NCI-H69 (cell line): ENCODE results near the gene CTSD.

Experiments used
- DNase-seq: peaks from one replicate; lab custom pipeline; 2025; lab: John Stamatoyannopoulos, UW

Gene CTSD

DNA sequence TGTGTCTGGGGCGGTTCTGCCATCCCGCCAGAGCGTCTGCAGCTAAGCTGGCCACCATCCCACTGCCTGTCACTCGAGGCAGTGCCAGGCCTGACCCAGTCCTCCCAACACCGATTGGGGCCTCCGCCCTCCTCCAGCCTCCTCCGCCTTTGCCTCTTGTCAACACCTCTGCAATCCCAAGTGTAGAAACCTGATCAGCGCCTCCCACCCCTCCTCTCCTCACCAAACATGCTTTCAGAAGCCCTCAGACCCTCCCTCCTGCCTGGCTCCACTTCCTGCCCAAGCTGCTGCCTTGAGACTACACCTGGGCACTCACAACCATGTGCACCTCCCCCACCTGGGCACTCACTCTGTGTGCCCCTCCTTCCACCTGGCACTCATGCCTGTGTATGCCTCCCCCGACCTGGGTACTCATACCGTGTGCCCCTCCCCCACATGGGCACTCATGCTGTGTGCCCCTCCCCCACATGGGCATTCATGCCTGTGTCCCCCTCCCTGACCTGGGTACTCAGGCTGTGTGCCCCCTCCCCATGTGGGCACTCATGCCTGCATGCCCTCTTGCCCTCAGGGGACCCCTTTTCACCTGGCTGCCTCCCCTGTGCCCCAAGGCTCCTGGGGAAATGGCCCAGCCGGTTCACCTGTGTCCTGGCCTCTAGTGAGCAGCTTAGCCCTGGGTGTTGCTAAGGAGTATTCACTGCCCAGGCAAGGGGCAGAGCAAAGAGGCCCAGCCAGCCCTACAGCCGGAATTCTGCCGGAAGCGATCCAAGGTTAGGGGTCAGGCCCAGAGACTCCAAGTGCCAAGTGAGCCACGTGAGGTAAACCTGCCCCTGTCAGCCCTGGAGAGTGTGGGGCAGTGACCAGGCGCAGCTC lies 7.8 kb downstream of the CTSD start:
- DNase-seq: peak; percentile 78

GRCh38 chr11:1755344-1755691 lies 8.4 kb downstream of the CTSD start:
- no peak for DNase-seq

DNA sequence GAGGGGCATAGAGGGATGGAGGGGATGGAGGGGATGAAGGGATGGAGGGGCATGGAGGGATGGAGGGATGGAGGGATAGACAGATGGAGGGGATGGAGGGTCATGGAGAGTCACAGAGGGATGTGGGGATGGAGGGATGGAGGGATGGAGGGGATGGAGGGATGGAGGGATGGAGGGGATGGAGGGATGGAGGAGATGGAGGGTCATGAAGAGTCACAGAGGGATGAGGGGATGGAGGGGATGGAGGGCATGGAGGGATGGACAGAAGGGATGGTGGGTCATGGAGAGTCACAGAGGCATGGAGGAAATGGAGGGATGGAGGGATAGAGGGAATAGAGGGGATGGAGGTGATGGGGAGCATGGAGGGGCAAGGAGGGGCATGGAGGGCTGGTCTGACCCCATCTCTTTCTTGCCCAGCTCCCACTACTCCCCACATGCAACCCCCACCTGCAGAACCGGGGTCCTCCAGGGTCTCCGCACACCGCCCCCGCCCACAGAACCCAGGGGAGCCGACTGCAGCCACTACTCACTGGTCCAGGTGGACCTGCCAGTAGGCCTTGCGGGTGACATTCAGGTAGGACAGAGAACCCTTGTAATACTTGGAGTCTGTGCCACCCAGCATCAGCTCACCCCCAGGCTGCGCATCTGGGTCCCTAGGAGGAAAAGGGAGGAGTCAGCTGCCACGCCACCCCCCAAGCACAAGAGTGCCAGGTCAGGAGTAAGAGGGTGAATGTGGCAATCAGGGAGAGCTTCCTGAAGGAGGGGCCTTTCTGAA lies 9.2 kb downstream of the CTSD start:
- DNase-seq: no peak

- no peak for DNase-seq
Observed at GRCh38 chr11:1753929-1754305, 9.8 kb downstream of the CTSD start.

GRCh38 chr11:1753229-1753928 lies 10.3 kb downstream of the CTSD start:
- DNase-seq: no peak

- no peak for DNase-seq
Observed at GRCh38 chr11:1752907-1753228, 10.9 kb downstream of the CTSD start.

DNA sequence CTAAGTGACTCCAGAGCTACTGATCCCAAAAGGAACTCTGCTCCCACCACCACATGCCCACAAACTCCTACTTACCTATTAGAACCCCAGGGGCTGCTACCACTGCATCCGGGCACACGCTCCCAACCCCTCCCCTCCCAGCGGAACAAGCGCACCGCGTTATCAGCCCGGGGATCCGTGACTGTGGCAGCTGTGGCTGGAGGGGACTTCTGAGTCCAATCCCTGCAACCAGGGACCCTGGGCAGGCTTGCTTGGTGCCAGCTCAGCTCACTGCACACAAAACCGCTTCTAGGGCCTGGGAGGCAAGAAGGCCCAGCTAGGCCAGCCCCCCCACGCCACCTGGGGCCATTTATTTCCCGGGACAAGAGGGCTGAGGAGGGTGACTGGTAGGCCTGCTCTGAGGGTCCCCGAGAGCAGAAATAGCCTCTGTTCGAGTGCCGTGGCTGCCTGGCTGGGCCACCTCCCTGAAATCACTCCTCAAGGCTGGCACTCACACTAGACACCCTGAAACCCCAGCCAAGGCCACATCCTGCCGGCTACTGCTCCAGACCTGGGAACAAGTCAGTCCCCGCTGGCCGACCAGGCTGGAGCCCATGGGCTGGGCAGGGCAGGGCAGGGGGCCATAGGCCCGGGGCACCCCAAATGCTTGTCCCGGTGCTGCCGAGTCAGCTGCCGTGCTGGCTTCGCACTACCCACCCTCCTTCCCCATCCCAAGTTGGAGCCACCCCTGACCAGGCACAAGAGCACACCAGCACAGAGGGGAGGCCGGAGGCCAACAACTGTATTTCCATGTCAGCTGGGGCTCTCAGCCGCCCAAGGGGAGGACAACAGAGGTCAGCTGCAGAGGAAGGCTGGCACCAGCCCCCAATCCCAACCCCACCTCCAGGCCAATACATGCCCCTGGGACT lies 11.5 kb downstream of the CTSD start:
- peak; percentile 39 for DNase-seq

DNA sequence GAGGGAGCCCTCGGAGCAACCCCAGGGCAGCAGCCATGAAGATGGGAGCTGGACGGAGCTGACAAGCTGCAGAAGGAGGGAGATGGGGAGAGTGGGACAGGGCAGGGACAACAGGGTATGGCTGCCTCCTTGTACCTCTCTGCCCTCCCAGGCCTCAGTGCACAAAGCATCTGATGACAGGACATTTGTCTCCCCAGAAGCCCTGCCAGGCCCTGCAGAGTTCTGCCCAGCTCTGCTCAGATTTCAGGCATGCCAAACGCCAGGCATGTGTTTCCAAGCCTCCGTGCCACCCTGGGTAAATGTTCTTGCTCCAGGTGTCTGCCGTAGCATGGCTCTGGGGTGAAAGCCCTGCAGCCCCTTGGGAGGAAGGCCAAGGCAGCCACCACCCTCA lies 12.2 kb downstream of the CTSD start:
- DNase-seq: no peak

- DNase-seq: no peak
Observed at GRCh38 chr11:1750840-1751530, 12.7 kb downstream of the CTSD start.

DNA sequence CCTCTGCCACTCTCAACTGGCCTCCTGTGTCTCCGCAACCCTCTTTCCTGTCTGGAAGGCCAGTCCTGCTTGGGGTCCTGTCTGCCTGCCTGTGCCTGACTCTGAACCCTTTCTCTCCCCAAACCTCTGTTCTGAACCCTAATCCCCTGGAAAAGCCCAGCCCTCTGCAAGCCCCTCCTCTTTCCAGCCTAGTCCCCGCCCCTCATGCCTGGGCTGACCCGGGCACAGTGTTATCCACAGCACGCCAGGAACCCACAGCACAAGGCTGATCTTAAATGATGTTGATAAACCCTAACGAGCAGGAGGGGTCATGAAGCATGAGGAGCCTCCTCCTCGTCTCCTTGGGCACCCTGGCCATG lies 13.3 kb downstream of the CTSD start, which contains the start of gene IFITM10:
Gene IFITM10, minus strand, starts transcription at position 115 of the 359 bp plus-strand sequence. CDS start 153 bp downstream, outside the sequence.
- DNase-seq: no peak

DNA sequence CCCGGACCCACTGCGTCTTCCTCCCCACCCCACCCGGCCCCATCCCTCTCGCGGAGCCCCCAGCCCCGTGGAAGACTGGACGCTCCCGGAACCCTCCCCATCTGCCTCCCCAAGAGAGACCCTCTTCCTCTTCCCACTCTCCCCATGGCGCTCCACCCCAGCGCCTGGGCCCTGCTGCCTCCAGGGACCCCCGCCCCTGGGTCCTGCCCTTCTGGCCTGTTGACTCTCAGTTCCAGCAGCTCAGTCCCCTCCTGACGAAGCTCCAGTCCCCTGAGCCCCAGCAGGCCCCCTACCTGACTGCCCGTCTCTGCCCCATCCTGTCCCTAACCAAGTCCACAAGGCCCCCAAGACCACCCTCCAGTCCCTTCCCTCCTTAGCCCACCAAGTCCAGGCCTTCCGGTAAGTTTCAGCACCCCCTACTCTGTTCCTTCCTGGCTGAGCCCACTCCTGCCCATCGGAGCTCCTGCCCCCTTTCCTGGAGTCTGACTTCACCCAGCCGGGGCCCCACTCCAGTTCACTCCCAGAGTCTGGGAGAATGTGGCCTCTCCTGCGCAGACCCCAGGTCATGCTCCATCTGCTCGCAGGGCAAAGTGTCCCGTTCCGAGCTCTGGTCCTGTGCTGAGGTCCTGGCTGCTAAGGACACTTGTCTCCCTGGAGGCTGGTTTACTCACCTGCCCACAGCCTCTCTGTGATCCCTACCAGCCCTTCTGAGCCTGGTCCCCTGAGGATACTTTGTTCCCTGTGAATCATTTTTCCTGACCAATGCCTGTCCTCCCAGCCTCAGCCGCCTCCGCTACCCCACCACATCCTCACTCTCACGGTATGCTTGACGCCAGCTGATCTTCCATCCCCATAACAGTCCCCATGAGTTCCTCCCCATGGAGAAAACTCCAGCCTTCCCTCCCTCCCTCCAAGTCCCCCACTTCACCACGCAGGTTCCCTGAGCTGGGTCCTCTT lies 14.1 kb downstream of the CTSD start:
- DNase-seq: peak; percentile 29

DNA sequence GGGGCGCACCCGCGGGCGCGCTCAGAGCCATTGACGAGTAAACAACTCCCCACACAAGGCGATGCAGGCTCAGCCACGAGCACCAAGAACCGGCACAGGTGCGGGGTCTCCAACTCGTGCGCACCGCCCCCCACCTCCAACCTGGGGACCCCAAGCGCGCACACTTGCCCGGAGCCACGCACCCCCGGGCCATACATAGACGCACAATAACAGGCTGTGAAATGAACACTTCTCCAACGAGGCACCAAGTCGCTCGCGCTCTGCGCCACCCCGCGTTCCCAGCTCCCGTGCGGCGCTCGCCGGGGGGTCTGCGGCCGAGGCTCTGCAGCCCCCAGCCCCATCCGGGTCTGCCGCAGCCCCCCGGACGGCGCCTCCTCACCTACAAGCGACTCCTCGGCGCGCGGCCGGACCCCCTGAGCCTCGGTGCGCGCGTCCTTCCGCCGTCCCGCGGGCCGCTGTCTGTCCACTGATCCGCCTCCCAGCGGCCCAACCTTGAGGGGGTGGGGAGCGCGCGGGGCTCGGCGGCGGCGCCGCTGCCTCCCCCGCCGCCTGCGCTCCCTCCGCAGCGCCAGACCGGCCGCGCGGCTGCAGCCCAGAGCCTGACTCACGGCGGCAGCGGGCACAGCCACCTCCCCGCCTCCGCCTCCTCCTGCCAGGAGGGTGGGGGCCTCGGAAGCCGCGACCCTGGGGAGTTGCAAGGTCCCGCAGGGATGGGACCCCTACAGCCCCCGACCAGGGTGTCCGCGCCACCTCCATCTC lies 14.9 kb downstream of the CTSD start:
- peak; percentile 56 for DNase-seq

DNA sequence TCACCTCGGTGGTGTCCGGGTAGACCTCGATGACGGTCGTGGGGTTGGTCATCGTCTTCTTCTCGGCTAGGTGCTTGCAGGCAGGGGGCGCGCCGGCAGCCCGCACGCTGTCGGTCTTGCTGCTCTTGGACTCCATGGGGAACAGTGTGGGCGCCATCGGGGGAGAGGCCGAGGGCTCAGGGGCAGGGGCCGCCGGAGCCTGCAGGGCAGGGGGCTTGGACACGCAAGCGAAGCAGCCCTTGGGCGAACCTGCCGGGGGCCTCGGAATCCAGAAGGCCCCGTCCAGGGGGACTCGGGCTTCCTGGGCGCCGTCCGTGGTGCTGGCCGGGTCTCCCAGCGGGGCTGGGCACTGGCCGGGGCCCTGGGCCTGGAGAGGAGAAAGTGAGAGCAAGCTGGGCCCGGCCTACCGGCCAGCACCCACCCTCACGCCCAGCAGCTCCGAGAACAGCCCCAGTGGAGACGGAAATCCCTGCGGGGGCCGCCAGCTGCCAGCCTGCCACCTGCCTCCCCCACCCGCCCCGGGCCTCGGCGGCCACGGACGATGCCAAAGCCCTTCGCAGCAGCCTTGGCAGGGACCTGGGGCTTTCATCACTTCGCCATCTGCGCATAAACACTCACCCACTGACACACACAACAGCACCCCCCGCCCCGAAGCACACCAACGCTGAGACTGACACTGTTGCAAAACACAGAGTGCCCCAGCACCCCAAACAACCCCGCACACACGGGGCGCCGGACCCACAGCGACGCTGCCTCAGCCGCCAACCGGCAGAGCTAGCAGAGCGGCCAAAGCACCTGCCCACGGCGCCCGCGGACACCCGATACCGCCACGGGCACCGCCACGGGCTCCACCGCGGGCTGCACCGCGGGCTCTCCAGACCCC lies 15.7 kb downstream of the CTSD start:
- DNase-seq: peak; percentile 55

DNA sequence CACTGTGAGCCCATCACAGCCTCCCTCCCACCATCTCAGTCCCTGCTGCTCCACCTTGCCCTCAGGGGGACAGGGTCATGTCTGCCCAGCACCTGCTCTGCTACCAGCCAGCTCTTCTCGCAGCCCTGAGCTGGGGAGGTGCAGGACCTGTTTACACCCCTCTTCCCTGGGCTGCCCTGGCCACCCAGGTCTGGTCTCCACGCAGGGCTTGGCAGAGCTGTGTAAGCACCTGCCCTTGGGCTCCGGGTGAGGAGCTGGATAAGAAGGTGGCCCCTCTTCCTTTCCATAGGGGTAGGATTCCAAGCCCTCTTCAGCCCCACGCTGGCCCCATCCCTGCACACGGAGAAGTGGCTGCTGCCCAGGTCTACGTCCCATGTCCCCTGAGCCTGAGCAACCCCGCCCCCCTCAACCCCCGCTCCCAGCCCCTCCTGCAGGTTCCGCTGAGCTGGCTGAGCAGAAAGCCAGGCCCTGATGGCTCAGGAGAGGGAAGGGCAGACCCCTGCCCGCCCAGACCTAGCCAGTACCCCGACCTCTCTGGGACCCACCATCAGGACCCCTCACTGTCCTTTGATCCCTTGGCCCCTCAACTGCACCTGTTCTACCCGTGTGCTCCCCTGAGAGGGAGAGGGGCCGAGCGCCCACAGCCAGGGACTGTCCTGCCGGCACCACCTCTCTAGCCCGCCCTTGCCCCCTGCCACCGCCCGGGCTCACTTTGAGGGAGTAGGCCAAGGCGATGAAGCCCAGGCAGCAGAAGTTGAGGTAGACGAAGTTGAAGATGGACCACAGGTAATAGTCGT lies 16.6 kb downstream of the CTSD start:
- no peak for DNase-seq

- peak; percentile 14 for DNase-seq
Observed at GRCh38 chr11:1746511-1746931, 17.2 kb downstream of the CTSD start.

DNA sequence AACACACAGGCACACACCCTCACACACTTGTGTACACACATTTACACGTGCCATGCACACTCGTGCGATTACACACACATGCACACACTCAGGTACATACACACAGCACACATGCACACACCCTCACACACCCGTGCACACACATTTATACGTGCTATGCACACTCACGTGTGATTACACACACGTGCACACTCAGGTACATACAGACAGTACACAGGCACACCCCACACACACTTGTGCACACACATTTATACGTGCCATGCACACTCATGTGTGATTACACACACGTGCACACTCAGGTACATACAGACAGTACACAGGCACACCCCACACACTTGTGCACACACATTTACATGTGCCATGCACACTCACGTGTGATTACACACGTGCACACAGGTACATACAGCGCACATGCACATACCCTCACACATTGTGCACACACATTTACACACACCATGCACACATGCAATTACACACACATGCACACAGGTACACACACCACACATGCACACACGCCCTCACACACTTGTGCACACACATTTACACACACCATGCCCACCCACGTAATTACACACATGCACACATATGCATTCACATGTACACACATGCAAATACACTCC lies 17.9 kb downstream of the CTSD start:
- DNase-seq: no peak
